Uterus (tissue), 2 donors: Measurements from ENCODE around the gene HDAC8.

Experiments
- CTCF ChIP-seq, 4 experiments: fragments of 200-600 bp in 2 of 4; fragments of 450-650 bp in 2 of 4; sonication (generic) in 2 of 4; IDR thresholded peaks; one replicate each; pipeline ENCODE4 v1.5.1; 2016 to 2019; ENCODE audit warnings: antibody characterized with exemption in 4 of 4, mild to moderate bottlenecking in 2 of 4, moderate library complexity in 1 of 4
- POLR2A ChIP-seq, 2 donors: fragments of 450-650 bp; IDR thresholded peaks; one replicate each; pipeline ENCODE4 v1.6.1; 2016; ENCODE audit warnings: antibody characterized with exemption in 2 of 2, mild to moderate bottlenecking in 1 of 2, moderate library complexity in 1 of 2

DNA sequence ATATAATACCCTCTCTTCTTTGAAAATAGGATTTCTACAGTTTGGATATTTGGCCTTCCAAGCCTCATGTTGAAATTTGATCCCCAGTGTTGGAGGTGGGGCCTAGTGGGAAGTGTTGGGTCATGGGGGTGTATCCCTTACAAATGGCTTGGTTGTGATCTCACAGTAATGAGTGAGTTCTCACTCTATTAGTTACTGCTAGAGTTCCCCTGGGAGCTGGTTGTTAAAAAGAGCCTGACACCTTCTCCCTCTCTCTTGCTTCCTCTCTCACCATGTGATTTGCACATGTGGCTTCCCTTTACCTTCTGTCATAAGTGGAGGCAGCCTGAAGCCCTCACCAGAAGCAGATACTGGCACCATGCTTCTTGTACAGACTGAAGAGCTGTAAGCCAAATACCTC is 73.9 kb downstream of the HDAC8 start:
- TF ChIP-seq CTCF (IDR thresholded peaks at IDR 0.05) (no peak), POLR2A (IDR thresholded peaks at IDR 0.05) (no peak)
